ENCODE results near the gene ZBED2.
"Not testable (repeated sequence)": the region's sequence is repeated elsewhere in the genome, so short reads cannot be mapped to it uniquely, and the experiment has no call there.

DNA sequence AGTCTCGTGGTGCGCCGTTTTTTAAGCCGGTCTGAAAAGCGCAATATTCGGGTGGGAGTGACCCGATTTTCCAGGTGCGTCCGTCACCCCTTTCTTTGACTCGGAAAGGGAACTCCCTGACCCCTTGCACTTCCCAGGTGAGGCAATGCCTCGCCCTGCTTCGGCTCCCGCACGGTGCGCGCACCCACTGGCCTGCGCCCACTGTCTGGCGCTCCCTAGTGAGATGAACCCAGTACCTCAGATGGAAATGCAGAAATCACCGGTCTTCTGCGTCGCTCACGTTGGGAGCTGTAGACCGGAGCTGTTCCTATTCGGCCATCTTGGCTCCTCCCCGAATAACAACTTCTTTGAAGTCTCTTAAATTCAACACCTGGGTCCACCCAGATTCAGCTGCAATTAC lies 33.2 kb downstream of the ZBED2 start:
- TF ChIP-seq FOXP2 (optimal IDR thresholded peaks at IDR 0.05; ENCODE audit: control extremely low read depth, extremely low read length, insufficient read depth); EZH2 (IDR thresholded peaks at IDR 0.05): not testable (repeated sequence)
